ENCODE data around the gene FHOD3. TPM values are rescaled to one million over a fixed set of nuclear protein-coding genes. Genes with fewer than 3 reads are reported as not detected.

Gene FHOD3
- total and polyA plus RNA-seq, 2 of the 8 experiments (the other 6 are each of a cell fraction or from before 2014, with no cell fraction given): 9.7 to 10.5 TPM

DNA sequence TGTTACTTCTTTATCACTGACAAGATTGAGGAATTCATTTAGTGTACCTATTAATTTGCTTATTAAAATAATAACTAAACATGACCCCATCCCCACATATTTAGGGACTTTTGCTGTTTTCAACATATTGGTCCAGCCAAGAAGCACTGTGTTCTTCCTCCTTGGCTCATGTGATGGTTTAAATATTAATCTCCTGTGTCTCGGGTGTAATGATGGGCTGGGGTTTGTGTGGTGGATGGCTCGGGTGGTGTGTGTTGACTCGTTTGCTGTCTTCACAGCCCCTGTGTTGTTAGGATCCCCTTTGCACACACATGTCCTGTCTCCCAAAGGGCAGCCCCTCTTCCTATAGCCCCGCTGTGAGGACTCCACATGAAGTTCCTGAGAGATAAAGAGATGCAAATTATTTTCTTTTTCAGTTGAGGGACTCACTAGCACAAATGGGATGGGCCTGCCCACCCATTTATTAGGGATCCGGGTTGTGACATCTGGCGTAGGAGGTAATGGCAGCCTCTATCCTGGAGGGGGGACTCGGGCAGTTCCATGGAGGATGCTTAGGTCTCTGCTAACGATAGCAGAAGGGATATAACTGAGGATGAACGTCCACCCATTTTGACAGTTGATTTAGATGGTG lies 53.4 kb downstream of the FHOD3 start (continued):
- TF ChIP-seq CTBP2 (IDR thresholded peaks at IDR 0.05; ENCODE audit: borderline replicate concordance, insufficient read depth, insufficient read length, low read length): no peak
- TF ChIP-seq EZH2 (IDR thresholded peaks at IDR 0.05; ENCODE audit: low read depth, low read length, severe bottlenecking): no peak
- no peak for TF ChIP-seq ASH2L (IDR thresholded peaks at IDR 0.05; ENCODE audit: low read length)
- no peak for TF ChIP-seq POU5F1 (IDR thresholded peaks at IDR 0.05; ENCODE audit: low read depth, low read length)
- no peak for TF ChIP-seq BRCA1 (IDR thresholded peaks at IDR 0.05; ENCODE audit: low read depth, low read length)
- no peak for TF ChIP-seq SUZ12 (IDR thresholded peaks at IDR 0.05; ENCODE audit: low read length)
- TF ChIP-seq, protein P1, sequence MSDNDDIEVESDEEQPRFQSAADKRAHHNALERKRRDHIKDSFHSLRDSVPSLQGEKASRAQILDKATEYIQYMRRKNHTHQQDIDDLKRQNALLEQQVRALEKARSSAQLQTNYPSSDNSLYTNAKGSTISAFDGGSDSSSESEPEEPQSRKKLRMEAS (IDR thresholded peaks at IDR 0.05): no peak
